Measurements from ENCODE around the gene SMO.

- TF ChIP-seq CTCF (IDR thresholded peaks at IDR 0.05; ENCODE audit: low read depth, low read length, poor library complexity, severe bottlenecking), result no peak
- no peak for TF ChIP-seq EZH2phosphoT487 (IDR thresholded peaks at IDR 0.05; ENCODE audit: borderline replicate concordance, low read length)
Observed at GRCh38 chr7:129146237-129146979, 42.0 kb upstream of the SMO start.
